ENCODE results near the gene PCDHGB6.
"Not testable (repeated sequence)": the region's sequence is repeated elsewhere in the genome, so short reads cannot be mapped to it uniquely, and the experiment has no call there.

Gene PCDHGB6

DNA sequence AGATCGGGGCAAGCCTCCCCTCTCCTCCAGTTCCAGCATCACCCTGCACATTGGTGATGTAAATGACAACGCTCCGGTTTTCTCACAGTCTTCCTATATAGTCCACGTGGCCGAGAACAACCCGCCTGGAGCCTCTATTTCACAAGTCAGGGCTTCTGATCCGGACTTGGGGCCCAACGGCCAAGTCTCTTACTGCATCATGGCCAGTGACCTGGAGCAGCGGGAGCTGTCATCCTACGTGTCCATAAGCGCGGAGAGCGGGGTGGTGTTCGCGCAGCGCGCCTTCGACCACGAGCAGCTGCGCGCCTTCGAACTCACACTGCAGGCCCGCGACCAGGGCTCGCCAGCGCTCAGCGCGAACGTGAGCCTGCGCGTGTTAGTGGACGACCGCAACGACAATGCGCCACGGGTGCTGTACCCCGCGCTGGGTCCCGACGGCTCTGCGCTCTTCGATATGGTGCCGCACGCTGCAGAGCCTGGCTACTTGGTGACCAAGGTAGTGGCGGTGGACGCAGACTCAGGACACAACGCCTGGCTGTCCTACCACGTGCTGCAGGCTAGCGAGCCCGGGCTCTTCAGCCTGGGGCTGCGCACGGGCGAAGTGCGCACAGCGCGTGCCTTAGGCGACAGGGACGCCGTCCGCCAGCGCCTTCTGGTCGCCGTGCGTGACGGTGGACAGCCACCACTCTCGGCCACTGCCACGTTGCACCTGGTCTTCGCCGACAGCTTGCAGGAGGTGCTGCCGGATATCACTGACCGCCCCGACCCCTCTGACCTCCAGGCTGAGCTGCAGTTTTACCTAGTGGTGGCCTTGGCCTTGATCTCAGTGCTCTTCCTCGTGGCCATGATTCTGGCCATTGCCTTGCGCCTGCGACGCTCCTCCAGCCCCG lies 18.4 kb upstream of the PCDHGB6 start:
- TF ChIP-seq, protein P1, sequence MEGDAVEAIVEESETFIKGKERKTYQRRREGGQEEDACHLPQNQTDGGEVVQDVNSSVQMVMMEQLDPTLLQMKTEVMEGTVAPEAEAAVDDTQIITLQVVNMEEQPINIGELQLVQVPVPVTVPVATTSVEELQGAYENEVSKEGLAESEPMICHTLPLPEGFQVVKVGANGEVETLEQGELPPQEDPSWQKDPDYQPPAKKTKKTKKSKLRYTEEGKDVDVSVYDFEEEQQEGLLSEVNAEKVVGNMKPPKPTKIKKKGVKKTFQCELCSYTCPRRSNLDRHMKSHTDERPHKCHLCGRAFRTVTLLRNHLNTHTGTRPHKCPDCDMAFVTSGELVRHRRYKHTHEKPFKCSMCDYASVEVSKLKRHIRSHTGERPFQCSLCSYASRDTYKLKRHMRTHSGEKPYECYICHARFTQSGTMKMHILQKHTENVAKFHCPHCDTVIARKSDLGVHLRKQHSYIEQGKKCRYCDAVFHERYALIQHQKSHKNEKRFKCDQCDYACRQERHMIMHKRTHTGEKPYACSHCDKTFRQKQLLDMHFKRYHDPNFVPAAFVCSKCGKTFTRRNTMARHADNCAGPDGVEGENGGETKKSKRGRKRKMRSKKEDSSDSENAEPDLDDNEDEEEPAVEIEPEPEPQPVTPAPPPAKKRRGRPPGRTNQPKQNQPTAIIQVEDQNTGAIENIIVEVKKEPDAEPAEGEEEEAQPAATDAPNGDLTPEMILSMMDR (IDR thresholded peaks at IDR 0.05; ENCODE audit: low read depth, low read length) = no peak
- DNase-seq = no peak
- Histone ChIP-seq H3K27ac (no peak overlapping the region), H3K36me3 (no peaks in the 10 kb centered on the region), H3K9me3 (ENCODE audit: severe bottlenecking) (peaks cover 6% of the 10 kb centered on the region), H3K27me3 (ENCODE audit: insufficient read depth, low read depth, severe bottlenecking) (no peaks in the 10 kb centered on the region), H3K4me3 (ENCODE audit: low read depth, low read length) (no peak overlapping the region)

DNA sequence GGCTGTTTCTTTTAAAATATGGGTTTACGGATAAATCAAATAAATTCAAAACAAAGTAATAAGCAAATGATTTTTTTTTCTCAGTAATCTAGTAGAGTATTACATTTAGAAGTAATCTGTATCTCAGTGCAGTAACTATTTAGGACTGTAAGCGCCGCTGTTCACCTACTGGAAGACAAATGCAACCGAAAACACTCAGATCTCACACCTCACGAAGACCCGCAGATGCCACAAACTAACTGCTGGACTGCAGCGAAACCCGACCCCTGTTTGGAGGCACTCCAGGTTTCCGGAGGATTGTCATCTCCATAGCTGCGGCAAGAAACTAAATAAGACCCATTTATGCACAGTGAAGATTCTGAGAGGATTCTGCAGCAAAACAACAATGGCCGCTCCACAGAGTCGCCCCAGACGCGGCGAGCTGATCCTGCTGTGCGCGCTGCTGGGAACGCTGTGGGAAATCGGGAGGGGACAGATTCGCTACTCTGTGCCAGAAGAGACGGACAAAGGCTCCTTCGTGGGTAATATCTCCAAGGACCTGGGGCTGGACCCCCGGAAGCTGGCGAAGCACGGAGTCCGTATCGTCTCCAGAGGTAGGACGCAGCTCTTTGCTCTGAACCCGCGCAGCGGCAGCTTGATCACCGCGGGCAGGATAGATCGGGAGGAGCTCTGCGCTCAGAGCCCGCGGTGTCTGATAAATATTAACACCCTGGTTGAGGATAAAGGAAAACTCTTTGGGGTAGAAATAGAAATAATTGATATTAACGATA lies 15.2 kb upstream of the PCDHGB6 start, which contains the start of gene PCDHGA8:
Gene PCDHGA8, plus strand, starts transcription at position 205 of the 770 bp plus-strand sequence. Its CDS starts 181 bp downstream, at position 386.
- H3K27me3 ChIP-seq (ENCODE audit: insufficient read depth, low read depth, severe bottlenecking) = no peaks in the 10 kb centered on the region
- TF ChIP-seq, protein P1 (IDR thresholded peaks at IDR 0.05; ENCODE audit: low read depth, low read length) = no peak
- H3K27ac ChIP-seq = no peak within 1 kb of the TSS
- no peaks in the 10 kb centered on the region for H3K36me3 ChIP-seq
- H3K9me3 ChIP-seq (ENCODE audit: severe bottlenecking) = peaks cover 4% of the 10 kb centered on the region
- DNase-seq = no peak
- H3K4me3 ChIP-seq (ENCODE audit: low read depth, low read length) = no peak within 1 kb of the TSS

DNA sequence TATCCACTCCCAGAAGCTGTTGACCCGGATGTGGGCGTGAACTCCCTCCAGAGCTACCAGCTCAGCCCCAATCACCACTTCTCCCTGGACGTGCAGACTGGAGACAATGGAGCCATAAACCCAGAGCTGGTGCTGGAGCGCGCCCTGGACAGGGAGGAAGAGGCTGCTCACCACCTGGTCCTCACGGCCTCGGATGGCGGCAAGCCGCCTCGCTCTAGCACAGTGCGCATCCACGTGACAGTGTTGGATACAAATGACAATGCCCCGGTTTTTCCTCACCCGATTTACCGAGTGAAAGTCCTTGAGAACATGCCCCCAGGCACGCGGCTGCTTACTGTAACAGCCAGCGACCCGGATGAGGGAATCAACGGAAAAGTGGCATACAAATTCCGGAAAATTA lies 14.6 kb upstream of the PCDHGB6 start:
- Histone ChIP-seq H3K27me3 (ENCODE audit: insufficient read depth, low read depth, severe bottlenecking) (no peaks in the 10 kb centered on the region), H3K9me3 (ENCODE audit: severe bottlenecking) (peaks cover 4% of the 10 kb centered on the region), H3K4me3 (ENCODE audit: low read depth, low read length) (no peak overlapping the region), H3K36me3 (no peaks in the 10 kb centered on the region), H3K27ac (no peak overlapping the region)
- TF ChIP-seq, protein P1 (IDR thresholded peaks at IDR 0.05; ENCODE audit: low read depth, low read length) = no peak
- no peak for DNase-seq

DNA sequence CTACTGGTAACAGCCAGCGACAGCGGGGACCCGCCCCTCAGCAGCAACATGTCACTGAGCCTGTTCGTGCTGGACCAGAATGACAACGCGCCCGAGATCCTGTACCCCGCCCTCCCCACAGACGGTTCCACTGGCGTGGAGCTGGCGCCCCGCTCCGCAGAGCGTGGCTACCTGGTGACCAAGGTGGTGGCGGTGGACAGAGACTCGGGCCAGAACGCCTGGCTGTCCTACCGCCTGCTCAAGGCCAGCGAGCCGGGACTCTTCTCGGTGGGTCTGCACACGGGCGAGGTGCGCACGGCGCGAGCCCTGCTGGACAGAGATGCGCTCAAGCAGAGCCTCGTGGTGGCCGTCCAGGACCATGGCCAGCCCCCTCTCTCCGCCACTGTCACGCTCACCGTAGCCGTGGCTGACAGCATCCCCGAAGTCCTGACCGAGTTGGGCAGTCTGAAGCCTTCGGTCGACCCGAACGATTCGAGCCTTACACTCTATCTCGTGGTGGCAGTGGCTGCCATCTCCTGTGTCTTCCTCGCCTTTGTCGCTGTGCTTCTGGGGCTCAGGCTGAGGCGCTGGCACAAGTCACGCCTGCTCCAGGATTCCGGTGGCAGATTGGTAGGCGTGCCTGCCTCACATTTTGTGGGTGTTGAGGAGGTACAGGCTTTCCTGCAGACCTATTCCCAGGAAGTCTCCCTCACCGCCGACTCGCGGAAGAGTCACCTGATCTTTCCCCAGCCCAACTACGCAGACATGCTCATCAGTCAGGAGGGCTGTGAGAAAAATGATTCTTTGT lies 13.2 kb upstream of the PCDHGB6 start:
- not testable (repeated sequence) for H3K36me3 ChIP-seq; H3K27me3 ChIP-seq (ENCODE audit: insufficient read depth, low read depth, severe bottlenecking); DNase-seq; H3K4me3 ChIP-seq (ENCODE audit: low read depth, low read length); H3K27ac ChIP-seq; H3K9me3 ChIP-seq (ENCODE audit: severe bottlenecking)

DNA sequence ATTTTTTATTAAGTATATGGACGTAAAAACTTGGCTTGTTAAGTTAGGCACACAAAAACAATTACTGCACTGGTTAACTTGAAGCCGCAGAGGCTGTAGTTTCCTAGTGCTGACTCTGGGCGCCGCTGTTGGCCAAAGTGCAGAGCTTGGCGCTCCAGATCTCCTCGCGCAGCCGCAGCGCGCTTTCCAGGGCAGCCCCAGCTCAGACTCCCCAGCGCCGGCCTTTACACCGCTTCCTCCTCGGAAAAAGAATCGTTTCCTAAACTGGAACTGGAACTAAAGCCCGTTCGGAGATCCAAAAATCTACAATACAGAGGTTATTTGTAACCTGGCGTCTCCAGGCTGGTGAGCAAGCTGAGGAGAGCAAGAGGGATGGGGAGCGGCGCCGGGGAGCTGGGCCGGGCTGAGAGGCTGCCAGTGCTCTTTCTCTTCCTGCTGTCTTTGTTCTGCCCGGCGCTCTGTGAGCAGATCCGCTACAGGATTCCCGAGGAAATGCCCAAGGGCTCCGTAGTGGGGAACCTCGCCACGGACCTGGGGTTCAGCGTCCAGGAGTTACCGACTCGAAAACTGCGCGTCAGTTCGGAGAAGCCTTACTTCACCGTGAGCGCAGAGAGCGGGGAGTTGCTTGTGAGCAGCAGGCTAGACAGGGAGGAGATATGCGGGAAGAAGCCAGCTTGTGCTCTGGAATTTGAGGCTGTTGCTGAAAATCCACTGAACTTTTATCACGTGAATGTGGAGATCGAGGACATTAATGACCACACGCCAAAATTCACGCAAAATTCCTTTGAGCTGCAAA lies 9.9 kb upstream of the PCDHGB6 start, which contains the start of gene PCDHGB5:
Gene PCDHGB5, plus strand, starts transcription at position 192 of the 796 bp plus-strand sequence. Its CDS starts 181 bp downstream, at position 373.
- H3K9me3 ChIP-seq (ENCODE audit: severe bottlenecking); DNase-seq; H3K36me3 ChIP-seq; H3K27ac ChIP-seq; H3K27me3 ChIP-seq (ENCODE audit: insufficient read depth, low read depth, severe bottlenecking); H3K4me3 ChIP-seq (ENCODE audit: low read depth, low read length): not testable (repeated sequence)

DNA sequence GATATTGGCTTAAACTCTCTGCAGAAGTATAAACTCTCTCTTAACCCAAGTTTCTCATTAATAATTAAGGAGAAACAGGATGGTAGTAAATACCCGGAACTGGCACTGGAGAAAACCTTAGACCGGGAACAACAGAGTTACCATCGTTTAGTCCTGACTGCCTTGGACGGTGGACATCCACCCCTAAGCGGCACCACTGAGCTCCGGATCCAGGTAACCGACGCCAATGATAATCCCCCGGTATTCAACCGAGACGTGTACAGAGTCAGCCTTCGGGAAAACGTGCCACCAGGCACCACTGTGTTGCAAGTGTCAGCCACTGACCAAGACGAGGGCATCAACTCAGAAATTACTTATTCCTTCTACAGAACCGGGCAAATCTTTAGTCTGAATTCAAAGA lies 9.2 kb upstream of the PCDHGB6 start:
- no peak overlapping the region for H3K27ac ChIP-seq
- DNase-seq = no peak
- H3K4me3 ChIP-seq (ENCODE audit: low read depth, low read length) = no peak overlapping the region
- H3K36me3 ChIP-seq = no peaks in the 10 kb centered on the region
- TF ChIP-seq, protein P1 (IDR thresholded peaks at IDR 0.05; ENCODE audit: low read depth, low read length) = no peak
- H3K9me3 ChIP-seq (ENCODE audit: severe bottlenecking) = peaks cover 4% of the 10 kb centered on the region
- H3K27me3 ChIP-seq (ENCODE audit: insufficient read depth, low read depth, severe bottlenecking) = no peaks in the 10 kb centered on the region
